OCI-M1 (cell line): ENCODE data around the gene SLC23A3.

Source experiments
- DNase-seq: peaks from one replicate; lab custom pipeline; 2025; lab: John Stamatoyannopoulos, UW

Gene SLC23A3, protein sequence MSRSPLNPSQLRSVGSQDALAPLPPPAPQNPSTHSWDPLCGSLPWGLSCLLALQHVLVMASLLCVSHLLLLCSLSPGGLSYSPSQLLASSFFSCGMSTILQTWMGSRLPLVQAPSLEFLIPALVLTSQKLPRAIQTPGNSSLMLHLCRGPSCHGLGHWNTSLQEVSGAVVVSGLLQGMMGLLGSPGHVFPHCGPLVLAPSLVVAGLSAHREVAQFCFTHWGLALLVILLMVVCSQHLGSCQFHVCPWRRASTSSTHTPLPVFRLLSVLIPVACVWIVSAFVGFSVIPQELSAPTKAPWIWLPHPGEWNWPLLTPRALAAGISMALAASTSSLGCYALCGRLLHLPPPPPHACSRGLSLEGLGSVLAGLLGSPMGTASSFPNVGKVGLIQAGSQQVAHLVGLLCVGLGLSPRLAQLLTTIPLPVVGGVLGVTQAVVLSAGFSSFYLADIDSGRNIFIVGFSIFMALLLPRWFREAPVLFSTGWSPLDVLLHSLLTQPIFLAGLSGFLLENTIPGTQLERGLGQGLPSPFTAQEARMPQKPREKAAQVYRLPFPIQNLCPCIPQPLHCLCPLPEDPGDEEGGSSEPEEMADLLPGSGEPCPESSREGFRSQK

DNA sequence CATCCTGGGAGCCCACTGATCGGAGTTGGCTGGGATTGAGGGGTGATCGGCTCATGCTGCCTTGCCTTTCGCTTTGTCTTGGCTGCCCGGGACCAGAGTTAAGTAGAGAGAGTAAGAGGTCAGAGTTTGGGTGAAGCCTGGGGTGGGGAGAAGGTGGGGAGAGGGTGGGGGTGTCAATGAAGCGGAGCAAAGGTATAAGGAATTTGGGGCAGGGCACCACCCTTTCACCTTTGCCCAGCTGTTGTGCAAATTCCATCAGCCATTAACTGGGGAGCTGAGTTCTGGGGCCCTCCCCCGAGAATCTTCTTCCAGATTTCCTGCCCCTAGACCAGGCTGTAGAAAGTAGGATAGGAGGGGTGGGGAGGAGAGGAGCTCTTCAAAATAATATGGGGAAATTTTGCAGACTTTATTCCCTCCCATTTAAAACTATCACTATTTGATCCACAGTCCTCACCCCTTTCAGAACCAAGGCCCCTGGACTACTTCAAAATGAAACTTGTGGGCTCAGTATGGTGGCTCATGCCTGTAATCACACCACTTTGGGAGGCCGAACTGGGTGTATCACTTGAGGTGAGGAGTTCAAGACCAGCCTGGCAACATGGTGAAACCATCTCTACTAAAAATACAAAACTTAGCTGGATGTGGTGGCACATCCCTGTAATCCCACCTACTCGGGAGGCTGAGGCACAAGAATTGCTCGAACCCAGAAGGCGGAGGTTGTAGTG, at the start of gene SLC23A3:
Gene SLC23A3 (minus strand): TSS at position 100 of the 725 bp plus-strand sequence. CDS start 45 bp downstream, at position 55.
- no peak for DNase-seq

DNA sequence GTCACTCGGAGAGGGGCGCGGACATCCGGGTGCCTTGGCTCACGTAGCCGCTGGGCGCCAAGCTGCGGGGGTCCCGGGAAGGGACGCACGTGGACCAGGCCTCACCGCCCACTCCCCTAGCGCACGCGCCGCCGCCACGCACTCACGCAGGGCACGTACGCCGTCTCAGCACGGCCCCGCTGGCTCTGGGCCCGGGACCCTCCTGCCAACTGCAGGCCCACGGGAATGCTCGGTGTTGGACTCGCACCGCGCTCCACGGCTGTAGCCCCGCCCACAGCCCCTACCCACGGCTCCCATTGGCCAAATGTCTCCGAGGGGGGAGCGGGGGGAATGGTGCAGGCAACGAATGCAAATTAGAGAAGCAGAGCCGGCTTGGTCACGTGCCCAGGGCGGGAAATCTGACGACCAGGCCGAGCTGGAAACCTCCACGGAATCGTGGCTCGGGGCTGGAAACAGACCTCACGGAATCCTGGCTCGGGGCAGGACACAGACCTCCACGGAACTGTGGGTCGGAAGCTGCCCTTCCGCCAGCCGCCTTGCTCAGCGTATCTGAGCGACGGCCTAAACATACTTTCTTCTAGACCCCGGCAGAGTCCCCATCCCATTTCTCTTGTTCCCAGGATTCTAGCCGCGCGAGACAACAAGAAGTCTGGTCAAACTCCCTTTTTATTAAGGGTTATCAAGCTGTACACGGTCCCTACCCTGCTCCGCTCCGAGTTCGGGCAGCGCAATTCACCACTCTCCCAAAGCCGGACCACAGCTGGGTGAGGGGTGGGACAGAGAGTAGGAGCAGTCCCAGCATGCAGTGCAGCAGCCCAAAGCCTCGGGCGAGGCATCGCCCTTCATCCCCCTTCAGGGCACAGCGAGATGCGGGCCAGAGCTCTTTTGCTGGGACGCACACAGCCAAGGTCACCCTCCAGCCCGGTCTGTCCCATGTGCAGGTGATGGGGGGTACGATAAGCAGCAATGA, 49.2 kb upstream of the SLC23A3 start, which contains the start of gene ABCB6:
Gene ABCB6 (minus strand): TSS at position 227 of the 970 bp plus-strand sequence. CDS start 285 bp downstream, outside the sequence.
- DNase-seq: peak; percentile 23

DNA sequence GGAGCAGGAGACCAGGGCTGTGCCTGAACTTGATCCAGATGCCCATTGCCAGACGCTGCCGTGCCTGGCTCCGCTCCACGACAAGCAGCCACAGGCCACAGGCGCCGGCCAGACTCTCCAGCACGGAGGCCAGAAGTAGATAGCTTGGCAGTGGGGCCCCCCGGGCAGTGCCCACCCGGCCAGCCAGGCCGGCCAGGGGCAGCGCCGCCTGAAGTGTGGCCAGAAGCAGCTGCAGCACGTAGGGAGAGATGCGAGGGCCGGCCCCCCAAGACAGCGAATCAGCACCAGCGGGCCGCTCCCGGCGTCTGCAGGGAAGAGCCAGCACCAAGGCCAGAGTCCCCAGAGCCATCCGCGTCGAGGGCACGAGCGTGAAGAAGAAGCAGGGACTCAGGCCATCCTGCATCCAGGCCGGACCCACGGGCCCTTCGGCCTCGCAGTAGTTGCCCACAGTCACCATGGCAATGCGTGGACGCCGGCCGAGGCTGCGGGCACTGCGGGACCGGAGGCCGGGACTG, 48.4 kb upstream of the SLC23A3 start:
- DNase-seq: no peak

DNA sequence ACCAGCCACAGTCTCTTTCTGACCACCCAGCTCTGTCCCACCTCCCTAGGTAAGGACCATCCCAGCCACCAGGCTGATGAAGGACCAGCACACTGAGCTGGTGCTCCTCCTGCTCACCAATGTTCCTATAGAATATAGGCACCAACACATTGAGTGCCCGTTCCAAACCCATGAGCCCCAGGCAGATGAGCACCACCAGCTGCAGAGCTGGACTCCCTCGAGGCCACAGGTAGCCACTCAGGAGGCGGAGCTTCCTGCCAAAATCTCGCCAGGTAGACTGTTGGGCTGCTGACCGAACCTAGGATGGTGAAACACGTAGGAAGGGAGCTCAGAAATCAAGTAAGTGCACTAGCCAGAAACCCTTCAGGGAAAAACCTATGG, 46.7 kb upstream of the SLC23A3 start:
- no peak for DNase-seq

DNA sequence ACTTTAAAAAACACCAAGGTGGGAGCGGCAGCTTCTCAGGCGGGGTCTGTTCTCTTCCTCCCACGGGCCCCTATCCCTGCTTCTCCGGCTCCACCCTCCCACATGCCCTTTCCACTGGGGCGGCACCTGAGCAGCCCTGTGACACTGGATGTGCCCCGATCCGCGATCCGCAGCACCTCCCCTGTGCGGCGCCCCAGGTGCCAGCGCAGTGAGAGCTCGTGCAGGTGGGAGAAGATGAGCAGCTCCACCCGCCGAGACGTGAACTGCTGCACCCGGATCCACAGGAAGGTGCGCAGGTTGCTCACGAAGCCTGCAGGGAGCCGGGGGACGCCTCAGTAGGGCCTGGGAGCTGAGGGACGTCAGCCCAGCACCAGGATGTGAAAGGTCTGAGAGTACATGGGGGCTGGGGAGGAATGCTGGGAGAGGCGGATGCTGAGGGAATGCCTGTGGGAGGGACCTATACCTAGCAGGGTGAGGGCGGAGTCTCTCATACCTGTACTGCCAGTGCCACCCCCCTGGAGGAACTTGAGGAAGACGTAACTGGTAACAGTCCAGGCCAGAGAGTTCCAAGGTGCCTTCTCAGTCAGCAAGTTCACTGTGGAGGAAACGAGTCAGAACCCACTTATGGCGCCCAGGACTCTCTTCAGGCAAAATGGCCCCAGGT, 46.2 kb upstream of the SLC23A3 start:
- DNase-seq: no peak

DNA sequence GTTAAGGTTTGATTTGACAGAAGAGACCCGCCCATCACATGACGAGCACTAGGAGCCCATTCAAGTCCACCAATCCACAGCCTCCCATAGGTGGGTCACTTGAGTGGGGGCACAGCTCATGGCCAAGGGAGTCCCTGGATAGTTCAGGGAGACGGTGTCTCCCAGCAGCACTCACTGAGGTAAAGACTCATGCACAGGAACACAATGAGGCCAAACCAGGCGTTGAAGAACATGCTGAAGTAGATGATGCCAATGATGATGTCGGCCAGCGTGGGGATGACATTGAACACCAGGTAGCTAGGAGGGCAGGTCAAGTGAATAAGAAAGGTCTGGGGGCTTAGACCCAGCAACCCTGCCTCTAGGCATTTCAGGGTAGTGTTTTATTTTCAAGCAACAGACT, 45.0 kb upstream of the SLC23A3 start:
- no peak for DNase-seq

DNA sequence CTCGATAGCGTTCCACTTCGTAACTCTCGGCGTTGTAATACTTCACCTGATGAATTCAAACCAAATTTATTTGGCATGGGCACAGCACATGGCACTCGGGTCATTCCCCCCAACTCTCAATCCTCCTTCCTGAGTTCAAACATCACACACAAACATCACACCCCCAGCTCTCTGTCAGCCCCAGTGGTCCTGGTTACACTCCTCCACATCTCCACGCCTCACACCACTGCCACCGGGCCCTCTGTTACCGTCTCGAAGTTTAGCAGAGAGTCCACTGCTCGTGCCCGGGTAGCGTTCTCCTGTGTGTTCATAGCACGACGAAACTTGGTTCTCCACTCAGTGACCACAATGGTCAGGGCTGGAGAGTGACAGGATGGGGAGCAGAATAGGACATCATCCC, 44.3 kb upstream of the SLC23A3 start:
- no peak for DNase-seq

DNA sequence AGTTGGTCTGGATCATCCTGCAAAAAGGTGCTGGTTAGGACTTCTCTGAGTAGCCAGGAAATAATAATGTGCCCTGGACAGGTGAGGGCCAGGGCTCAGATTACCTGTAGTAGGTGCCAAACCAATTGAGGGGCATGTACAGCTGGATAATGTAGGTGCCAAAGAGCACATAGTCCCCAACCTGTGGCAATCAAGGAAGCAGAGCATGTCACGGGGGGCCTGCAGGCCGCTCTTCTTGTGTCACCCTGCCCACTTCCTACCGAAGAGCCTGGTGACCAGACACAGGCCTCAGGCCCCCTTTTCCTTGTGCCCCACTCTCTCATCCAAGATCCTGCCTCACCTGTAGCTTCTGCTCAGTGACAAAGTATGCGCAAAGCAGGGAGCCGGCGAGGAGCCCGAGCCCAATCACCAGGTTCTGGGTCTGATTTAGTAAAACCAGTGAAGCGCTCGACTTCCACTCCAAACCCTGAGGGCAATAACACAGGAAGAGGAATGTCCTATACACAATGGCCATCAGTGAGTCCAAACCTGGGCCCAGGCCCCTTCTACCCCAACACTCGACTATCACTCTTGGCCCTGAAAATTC, 43.8 kb upstream of the SLC23A3 start:
- DNase-seq: no peak

DNA sequence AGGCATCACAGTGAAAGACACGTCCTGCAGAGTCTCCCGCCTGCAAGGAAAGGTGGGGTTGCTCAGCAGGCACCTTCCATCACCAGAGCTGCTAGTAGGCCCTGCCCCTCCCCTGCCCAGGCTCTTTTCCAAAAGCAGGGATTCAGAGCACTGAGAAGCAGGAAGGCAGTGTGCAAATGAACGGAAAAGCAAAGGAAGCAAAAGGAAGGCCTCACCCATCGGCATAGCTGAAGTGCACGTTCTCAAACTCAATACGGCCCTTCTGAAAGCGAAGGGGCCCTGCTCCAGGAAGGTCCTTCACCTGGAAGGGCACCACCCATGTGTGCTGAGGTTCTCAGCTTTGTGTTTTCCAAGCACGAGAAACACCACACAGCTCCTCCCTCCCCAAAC, 43.2 kb upstream of the SLC23A3 start:
- no peak for DNase-seq

DNA sequence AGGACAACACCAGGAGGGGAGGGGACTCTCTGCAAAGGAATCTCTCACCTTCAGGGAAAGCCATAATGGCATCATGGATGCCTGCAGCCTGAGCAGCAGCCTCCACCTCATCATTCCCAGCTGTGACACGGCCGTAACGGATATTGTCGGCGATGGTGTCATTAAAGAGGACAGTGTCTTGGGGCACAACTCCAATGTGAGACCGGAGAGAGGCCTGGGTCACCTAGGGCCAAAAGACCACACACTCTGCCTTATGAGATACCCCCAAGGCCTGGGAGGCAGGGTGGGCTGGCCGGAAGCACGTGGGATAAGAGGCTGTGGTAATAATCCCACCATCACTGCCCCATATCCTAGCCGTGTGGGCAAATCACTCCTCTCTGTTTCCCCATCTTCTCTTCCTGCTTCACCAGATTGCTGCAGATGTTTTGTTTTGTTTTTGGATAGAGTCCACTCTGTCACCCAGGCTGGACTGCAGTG, 41.1 kb upstream of the SLC23A3 start:
- DNase-seq: no peak

DNA sequence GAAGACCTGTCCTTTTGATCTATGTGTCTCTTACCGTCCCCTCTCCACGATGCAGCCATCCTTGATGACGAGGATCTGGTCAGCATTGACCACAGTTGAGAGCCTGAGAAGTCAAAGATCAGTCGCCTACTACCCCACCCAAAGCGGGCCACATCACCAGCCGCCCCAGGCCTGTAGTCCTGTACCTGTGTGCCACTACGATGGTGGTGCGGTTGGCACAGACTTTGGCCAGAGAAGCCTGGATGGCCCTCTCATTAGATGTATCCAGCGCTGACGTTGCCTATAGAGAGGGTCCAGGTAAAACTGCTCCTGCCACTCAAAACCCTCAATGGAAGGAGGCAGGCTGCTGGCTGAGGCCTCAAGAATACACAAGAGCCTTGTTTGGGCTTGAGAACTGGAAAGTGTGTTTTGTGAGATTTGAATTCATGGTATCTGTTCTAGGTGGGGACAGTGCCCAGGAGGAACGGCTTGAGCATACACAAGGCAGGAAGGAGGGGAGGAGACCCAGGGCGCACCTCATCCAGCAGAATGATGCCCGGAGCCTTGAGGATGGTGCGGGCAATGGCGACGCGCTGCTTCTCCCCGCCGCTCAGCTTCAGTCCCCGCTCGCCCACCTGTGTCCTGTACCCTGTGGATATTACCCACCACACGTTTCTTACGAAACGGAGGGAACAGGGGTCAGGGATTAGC, 40.5 kb upstream of the SLC23A3 start:
- DNase-seq: no peak

DNA sequence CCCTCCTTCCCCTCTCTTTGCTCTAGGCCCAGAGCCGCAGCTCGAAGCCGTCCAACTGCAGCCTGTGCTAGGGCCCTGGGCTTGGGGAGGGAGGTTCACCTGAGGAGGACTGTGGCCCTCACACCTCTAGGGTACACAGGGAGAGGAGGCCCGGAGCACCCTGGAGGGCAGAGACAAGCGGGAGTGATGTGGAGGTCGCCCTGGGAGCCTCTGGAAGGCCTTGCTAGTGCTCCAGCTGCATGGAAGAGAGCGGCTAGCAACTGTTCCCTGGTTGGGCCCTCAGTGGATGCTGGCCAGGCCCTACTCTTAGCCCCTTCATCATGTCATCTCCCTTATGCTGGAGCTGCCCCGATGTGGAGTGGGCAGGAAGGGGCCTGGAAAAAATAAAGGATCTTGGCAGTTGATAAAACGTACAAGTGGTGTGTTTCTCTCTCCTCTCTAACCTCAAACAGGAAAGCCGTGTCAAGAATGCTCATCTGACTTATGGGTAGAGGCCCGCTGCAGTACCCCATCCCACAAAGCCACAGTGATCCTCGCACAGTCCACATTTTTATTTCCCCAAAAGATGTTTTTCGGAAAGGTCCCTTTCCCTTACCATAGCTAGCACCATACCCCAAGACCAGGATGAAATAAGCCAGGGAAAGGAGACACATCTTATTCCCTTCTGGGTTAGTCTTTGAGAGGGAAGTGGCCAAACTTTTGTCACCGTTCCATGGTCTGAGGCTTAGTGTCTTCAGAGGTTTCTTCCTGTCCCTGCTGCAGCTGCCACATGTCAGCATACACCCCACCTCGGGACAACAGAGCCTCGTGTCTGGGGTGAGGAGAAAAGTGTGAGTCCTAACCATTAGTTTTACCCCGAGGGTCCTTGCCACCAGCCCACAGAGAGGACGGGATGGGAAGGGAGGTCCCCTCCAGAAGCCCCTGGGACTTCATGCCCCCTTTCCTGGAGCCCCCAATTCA, 39.7 kb upstream of the SLC23A3 start:
- DNase-seq: no peak

DNA sequence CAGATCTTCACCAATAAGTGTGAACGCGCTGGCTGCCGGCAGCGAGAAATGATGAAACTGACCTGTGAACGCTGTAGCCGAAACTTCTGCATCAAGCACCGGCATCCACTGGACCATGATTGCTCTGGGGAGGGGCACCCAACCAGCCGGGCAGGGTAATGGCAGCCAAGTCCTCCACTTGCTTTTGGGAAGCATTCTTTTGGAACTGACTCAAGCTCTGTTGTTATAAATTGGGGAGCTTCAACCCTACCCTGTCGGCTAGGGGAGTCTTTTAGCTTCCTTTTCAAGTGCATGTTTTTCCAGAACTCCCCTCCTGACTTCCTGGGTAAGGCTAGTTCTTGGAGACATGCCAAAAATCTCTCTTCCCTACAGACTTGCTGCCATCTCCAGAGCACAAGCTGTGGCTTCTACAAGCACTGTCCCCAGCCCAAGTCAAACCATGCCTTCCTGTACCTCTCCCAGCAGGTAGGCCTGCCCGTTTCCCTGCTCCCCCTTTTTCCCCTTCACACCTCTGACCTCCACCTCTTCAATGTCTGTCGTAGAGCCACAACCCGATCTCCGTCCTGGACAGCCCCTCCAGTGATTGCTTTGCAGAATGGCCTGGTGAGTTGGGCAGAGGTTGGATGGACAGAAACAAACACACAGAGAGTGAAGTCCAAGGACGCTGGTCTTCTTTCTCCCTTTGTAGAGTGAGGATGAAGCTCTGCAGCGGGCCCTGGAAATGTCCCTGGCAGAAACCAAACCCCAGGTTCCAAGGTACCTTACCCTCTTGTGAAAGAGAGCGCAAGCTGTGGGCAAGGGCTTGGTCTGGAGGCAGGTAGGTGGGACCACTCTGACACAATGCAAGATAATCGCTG, 38.3 kb upstream of the SLC23A3 start:
- no peak for DNase-seq

DNA sequence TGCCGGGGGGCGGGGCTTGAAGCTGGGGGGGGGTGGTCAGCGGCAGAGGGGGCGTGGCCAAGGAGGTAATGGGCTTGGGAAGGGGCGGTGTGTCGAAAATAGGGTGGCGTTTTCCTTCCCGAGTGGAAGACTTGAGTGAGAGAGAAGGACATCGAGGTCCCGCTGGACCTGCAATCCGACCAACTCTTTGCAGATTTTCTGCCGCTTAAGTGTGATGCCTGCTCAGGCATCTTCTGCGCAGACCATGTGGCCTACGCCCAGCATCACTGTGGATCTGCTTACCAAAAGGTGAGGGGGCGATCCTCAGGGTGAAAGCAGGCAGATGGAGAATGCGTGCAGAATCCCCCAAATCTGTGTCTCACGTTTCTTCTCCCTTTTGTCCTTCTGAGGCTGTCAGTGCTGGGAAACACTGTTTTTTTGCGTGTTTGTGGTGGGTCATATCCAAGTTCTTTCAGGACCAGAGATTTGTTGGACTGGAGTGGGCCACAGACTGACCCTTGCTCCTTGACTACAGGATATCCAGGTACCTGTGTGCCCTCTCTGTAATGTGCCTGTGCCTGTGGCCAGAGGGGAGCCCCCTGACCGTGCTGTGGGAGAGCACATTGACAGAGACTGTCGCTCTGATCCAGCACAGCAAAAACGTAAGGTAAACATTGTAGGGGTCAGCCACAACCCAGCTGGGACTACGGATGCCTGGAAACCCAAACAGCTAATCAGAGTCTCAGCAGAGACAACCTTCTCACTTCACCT, 37.5 kb upstream of the SLC23A3 start:
- DNase-seq: no peak

DNA sequence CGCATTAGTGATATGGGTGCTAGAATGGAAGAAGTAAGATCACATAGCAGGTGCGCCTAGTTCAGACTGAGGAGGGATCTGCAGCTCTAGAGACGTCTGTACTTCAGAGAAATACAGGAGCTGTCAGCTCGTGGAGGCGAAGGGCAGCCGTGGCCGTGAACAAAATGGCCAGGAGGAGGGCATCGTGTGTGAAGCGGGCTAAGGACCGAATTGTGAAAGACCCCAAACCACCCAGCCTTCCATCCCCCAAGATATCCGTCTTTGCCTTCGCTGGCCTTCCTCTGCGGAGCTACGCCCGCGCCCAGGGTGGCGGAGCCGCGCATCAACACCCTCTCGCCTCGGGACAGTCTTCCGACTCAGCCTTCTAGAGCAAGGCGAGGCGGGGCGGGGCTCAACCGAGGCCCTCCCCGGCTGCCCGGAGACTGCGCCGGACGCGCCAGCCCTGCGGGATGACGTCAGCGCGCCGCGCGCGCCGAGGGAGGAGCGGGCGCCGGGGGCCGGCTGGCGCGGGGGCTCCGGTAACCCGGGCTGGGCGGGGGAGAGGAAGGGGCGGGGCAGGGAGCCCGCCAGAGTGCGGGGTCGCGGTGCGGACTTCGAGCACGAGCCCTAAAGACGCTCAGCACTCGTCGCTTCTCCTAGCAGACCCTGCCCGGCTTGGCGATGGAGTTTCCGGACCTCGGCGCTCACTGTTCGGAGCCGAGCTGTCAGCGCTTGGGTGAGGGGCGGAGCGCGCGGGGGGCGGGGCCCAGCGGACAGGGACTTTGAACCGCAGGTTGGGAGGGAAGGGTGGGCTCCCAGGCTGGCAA, 36.7 kb upstream of the SLC23A3 start, which contains the start of gene ZFAND2B:
Gene ZFAND2B (plus strand): TSS at position 455 of the 806 bp plus-strand sequence. CDS start 206 bp downstream, at position 661.
- peak; percentile 95 for DNase-seq

DNA sequence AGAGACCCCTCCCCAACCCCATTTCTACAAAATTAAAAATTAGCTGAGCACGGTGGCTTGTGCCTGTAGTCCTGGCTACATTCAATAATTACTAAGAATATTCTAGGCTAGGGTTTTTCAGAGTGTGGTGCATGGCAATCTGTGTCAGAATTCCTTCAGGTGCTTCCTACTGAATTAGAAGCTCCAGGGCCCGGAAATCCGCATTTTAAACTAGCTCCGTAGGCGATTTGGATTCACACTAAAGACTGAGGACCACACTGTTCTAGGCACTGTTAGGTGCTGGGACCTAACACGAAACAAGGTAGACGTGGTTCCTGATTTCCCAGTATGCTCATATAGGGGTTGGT, 36.1 kb upstream of the SLC23A3 start:
- DNase-seq: no peak
